ENCODE data around the gene C1orf21. TPM values are rescaled to one million over a fixed set of nuclear protein-coding genes. Genes with fewer than 3 reads are reported as not detected.

Gene C1orf21
- polyA plus RNA-seq, 1 experiment: 4.3 TPM

DNA sequence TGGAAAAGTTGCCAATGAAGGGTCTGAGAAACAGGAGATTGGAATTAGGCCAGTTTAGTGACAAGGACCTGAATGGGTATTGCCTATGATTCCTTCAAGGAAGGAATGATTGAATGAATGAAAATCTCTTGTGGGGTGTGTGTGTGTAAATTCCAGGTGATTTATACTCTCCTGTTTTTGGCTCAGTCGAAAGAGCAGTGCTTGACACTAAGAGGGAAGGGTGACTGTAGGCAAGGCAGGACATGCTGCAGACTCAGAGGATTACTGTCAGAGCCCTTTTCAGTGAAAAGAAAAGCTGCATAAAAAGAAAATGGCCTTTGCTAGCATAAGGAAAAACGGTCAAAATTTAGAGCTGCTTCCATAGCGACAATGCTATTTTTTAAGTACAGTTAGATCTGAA lies 30.1 kb downstream of the C1orf21 start:
- no peak for DNase-seq (ENCODE audit: low read depth)
- no peaks in the 10 kb centered on the region for H3K36me3 ChIP-seq (ENCODE audit: control insufficient read depth, insufficient read depth, low read length)
- no peaks in the 10 kb centered on the region for H3K27me3 ChIP-seq (ENCODE audit: control insufficient read depth, insufficient read depth, low read length)
- H3K4me3 ChIP-seq (ENCODE audit: low read depth, low read length): no peak overlapping the region
- CTCF ChIA-PET: interaction anchor here (1.0 kb wide), 1 partner anchor 11 kb away, joined by 3 read pairs; no protein-coding TSS in a partner anchor
- POLR2A ChIA-PET: no interaction called here
- TF ChIP-seq, protein P1, sequence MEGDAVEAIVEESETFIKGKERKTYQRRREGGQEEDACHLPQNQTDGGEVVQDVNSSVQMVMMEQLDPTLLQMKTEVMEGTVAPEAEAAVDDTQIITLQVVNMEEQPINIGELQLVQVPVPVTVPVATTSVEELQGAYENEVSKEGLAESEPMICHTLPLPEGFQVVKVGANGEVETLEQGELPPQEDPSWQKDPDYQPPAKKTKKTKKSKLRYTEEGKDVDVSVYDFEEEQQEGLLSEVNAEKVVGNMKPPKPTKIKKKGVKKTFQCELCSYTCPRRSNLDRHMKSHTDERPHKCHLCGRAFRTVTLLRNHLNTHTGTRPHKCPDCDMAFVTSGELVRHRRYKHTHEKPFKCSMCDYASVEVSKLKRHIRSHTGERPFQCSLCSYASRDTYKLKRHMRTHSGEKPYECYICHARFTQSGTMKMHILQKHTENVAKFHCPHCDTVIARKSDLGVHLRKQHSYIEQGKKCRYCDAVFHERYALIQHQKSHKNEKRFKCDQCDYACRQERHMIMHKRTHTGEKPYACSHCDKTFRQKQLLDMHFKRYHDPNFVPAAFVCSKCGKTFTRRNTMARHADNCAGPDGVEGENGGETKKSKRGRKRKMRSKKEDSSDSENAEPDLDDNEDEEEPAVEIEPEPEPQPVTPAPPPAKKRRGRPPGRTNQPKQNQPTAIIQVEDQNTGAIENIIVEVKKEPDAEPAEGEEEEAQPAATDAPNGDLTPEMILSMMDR (IDR thresholded peaks at IDR 0.05; ENCODE audit: insufficient read depth, low read depth, low read length): no peak

- no peak for DNase-seq (ENCODE audit: low read depth)
- ChIA-PET CTCF (no interaction called here), POLR2A (no interaction called here)
- Histone ChIP-seq H3K27me3 (ENCODE audit: control insufficient read depth, insufficient read depth, low read length) (no peaks in the 10 kb centered on the region), H3K36me3 (ENCODE audit: control insufficient read depth, insufficient read depth, low read length) (no peaks in the 10 kb centered on the region), H3K4me3 (ENCODE audit: low read depth, low read length) (no peak overlapping the region)
- TF ChIP-seq, protein P1 (IDR thresholded peaks at IDR 0.05; ENCODE audit: insufficient read depth, low read depth, low read length): no peak
Measured at GRCh38 chr1:184417916-184418315, 31.1 kb downstream of the C1orf21 start.

DNA sequence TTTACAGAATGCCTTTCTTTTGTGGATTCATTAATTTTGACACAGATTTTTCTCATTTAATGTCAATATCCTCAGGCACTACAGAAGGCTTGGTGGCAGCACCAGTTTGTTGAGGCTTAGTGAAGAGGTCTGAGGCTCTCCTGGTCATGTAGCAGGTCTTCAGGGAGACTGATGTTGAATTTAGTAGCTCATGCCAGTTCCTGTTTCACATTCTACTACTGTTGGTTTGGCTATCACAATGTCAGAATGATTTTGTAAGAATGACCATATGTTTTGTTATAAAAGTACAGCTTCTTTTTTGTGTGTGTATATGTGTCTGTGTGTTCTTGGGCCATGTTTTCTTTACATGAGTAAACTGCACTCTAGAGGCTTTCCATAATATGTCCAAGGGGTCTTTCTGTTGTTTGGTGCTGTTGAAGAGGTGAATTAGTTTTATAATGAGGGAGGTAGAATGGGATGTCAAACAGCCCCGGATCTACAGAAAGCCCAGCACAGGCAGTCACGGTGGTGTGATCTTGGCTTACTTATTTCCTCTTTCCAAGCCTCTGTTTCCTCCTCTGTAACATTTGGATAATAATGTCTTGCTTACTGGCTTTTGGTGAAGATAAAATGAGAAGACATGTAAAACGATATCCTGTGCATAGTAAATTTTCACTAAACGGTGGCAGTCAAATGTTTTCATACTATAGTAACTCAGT lies 32.0 kb downstream of the C1orf21 start:
- Histone ChIP-seq H3K4me3 (ENCODE audit: low read depth, low read length) (no peak overlapping the region), H3K36me3 (ENCODE audit: control insufficient read depth, insufficient read depth, low read length) (no peaks in the 10 kb centered on the region), H3K27me3 (ENCODE audit: control insufficient read depth, insufficient read depth, low read length) (no peaks in the 10 kb centered on the region)
- ChIA-PET POLR2A (no interaction called here), CTCF (interaction anchor here (0.8 kb wide), 1 partner anchor 245 kb away, joined by 3 read pairs; no protein-coding TSS in a partner anchor)
- DNase-seq (ENCODE audit: low read depth): no peak
- TF ChIP-seq, protein P1 (IDR thresholded peaks at IDR 0.05; ENCODE audit: insufficient read depth, low read depth, low read length): no peak

DNA sequence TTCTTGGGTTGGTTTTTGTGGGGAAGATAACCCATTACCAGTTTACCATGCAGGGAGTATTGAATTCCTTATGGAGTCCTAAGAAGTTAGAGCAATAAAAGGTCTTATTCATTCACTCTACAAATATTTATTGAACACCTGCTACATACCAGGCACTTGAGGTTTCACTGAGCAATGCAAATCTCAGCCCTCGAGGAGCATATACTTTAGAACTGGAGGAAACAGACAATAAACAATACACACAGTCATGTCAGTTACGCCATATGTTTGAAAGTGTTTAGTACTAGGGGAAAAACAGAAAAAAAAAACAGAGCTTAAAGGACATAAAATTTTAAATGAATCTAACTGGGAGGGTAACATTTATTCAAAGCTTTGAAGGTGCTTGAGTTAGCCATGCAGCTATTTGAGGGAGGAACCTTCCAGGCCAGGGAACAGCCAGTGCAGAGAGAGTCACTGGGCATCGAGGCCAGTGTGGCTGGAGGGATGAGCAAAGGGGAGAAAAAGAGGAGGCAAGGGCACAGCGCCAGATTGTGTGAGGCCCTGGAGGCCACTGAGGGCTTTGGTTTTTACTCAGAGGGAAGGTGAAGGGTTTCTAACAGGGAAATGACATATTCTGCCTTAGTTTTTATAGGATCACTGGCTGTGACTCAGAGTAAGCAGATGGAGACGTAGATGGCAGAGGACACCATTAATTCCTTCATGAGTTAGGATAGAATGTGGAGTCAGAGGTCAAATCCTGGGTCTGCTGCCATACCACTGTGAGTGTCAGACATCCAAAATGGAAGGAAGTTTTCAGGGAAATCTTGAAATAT lies 32.7 kb downstream of the C1orf21 start:
- POLR2A ChIA-PET: interaction anchor here (0.7 kb wide), 1 partner anchor 658 kb away, joined by 3 read pairs; no protein-coding TSS in a partner anchor
- CTCF ChIA-PET: interaction anchor here (0.6 to 0.8 kb wide), 2 partner anchors 33 to 244 kb away, joined by 3 read pairs; no protein-coding TSS in a partner anchor

More for the DNA sequence above, 32.7 kb downstream of the C1orf21 start:
- TF ChIP-seq, protein P1 (IDR thresholded peaks at IDR 0.05; ENCODE audit: insufficient read depth, low read depth, low read length): no peak
- Histone ChIP-seq H3K4me3 (ENCODE audit: low read depth, low read length) (no peak overlapping the region), H3K36me3 (ENCODE audit: control insufficient read depth, insufficient read depth, low read length) (no peaks in the 10 kb centered on the region), H3K27me3 (ENCODE audit: control insufficient read depth, insufficient read depth, low read length) (no peaks in the 10 kb centered on the region)
- DNase-seq (ENCODE audit: low read depth): no peak

Measured in BJ (cell line).